Mesendoderm (in vitro differentiated cells): ENCODE data around the gene IL1RAPL1.

Experiments
- DNase-seq: peaks from one replicate; pipeline ENCODE4 v3.0.0; 2013
- H2AK5ac ChIP-seq: 2 replicates; pipeline ENCODE4 v1.6.1; 2013; ENCODE audit warnings: low read length, inconsistent platforms
- H2BK120ac ChIP-seq: 2 replicates; pipeline ENCODE4 v1.6.1; 2013; ENCODE audit warnings: low read depth, mild to moderate bottlenecking, low read length, moderate library complexity, mixed read lengths
- H2BK15ac ChIP-seq: replicated peaks from 2 replicates; pipeline ENCODE4 v1.6.1; 2013; ENCODE audit warnings: low read depth, mild to moderate bottlenecking, moderate library complexity
- H2BK5ac ChIP-seq: 2 replicates; pipeline ENCODE4 v1.6.1; 2013; ENCODE audit warnings: low read length, inconsistent platforms
- H3K18ac ChIP-seq: 2 replicates; pipeline ENCODE4 v1.6.1; 2013; ENCODE audit warnings: mild to moderate bottlenecking, low read length, mixed read lengths
- H3K23ac ChIP-seq: one replicate; pipeline ENCODE4 v1.6.1; 2013; ENCODE audit warnings: low read length
- H3K27ac ChIP-seq: 2 replicates; pipeline ENCODE4 v1.5.1; 2013; ENCODE audit warnings: low read depth, mild to moderate bottlenecking, inconsistent platforms, low read length, moderate library complexity
- H3K27me3 ChIP-seq: 2 replicates; pipeline ENCODE4 v1.6.1; 2013; ENCODE audit warnings: low read length, control low read depth, mild to moderate bottlenecking, inconsistent platforms; ENCODE audit not compliant: insufficient read depth, poor library complexity
- H3K36me3 ChIP-seq: 2 replicates; pipeline ENCODE4 v1.6.1; 2013; ENCODE audit warnings: low read length, inconsistent platforms; ENCODE audit not compliant: control insufficient read depth, insufficient read depth
- H3K4ac ChIP-seq: one replicate; pipeline ENCODE4 v1.6.1; 2013; ENCODE audit warnings: low read depth, mild to moderate bottlenecking, low read length, moderate library complexity
- H3K4me1 ChIP-seq: 2 replicates; pipeline ENCODE4 v1.6.1; 2013; ENCODE audit warnings: low read depth, low read length, inconsistent platforms; ENCODE audit not compliant: control insufficient read depth
- H3K4me2 ChIP-seq: 2 replicates; pipeline ENCODE4 v1.6.1; 2013; ENCODE audit warnings: low read length
- H3K4me3 ChIP-seq: 2 replicates; pipeline ENCODE4 v1.5.1; 2013; ENCODE audit warnings: mild to moderate bottlenecking, low read length
- H3K56ac ChIP-seq: one replicate; pipeline ENCODE4 v1.6.1; 2013; ENCODE audit warnings: low read length
- H3K79me1 ChIP-seq: 2 replicates; pipeline ENCODE4 v1.6.1; 2013; ENCODE audit warnings: low read length, inconsistent platforms
- H3K79me2 ChIP-seq: 2 replicates; pipeline ENCODE4 v1.6.1; 2013; ENCODE audit warnings: mild to moderate bottlenecking, low read length; ENCODE audit not compliant: control insufficient read depth, insufficient read depth
- H3K9ac ChIP-seq: 2 replicates; pipeline ENCODE4 v1.6.1; 2013; ENCODE audit warnings: low read length, inconsistent platforms
- H4K5ac ChIP-seq: one replicate; pipeline ENCODE4 v1.6.1; 2013; ENCODE audit warnings: low read length
- H4K8ac ChIP-seq: one replicate; pipeline ENCODE4 v1.6.1; 2013; ENCODE audit warnings: low read depth, mild to moderate bottlenecking, control low read depth, low read length, moderate library complexity
- whole genome bisulfite sequencing: extraction: QIAGEN DNeasy Blood & Tissue Kit; methylation state at CpG from one replicate; pipeline ENCODE4 v1.1.7; 2013; ENCODE audit warnings: low lambda C conversion rate, missing lambda C conversion rate; ENCODE audit not compliant: insufficient coverage; ENCODE audit errors: extremely low coverage; 5-methylcytosine and 5-hydroxymethylcytosine counted together

The IL1RAPL1 gene

GRCh38 chrX:29634516-29634915, 1047.3 kb downstream of the IL1RAPL1 start:
- Histone ChIP-seq H3K4me3 (no peak overlapping the region), H4K8ac (no peak overlapping the region), H3K4me1 (no peaks in the 10 kb centered on the region), H3K4me2 (no peak overlapping the region), H3K4ac (no peak overlapping the region), H2BK15ac (no peak overlapping the region), H2AK5ac (no peak overlapping the region), H3K23ac (no peak overlapping the region), H2BK120ac (no peak overlapping the region), H3K79me1 (no peaks in the 10 kb centered on the region), H3K27me3 (no peaks in the 10 kb centered on the region), H3K56ac (no peak overlapping the region), H2BK5ac (no peak overlapping the region), H4K5ac (no peak overlapping the region), H3K18ac (no peak overlapping the region), H3K9ac (no peak overlapping the region), H3K79me2 (no peaks in the 10 kb centered on the region), H3K27ac (no peak overlapping the region), H3K36me3 (no peaks in the 10 kb centered on the region)
- no peak for DNase-seq
- WGBS: no CpG with 5 or more reads among the region's 2 CpGs

- Histone ChIP-seq H2BK5ac (no peak overlapping the region), H3K56ac (no peak overlapping the region), H3K4me2 (no peak overlapping the region), H3K27ac (no peak overlapping the region), H3K79me1 (no peaks in the 10 kb centered on the region), H3K36me3 (no peaks in the 10 kb centered on the region), H2AK5ac (no peak overlapping the region), H4K5ac (no peak overlapping the region), H3K27me3 (no peaks in the 10 kb centered on the region), H2BK120ac (no peak overlapping the region), H3K4me1 (no peaks in the 10 kb centered on the region), H3K18ac (no peak overlapping the region), H3K9ac (no peak overlapping the region), H4K8ac (no peak overlapping the region), H2BK15ac (no peak overlapping the region), H3K23ac (no peak overlapping the region), H3K79me2 (no peaks in the 10 kb centered on the region), H3K4ac (no peak overlapping the region), H3K4me3 (no peak overlapping the region)
- DNase-seq: no peak
- no CpG with 5 or more reads among the region's 3 CpGs for WGBS
Observed at GRCh38 chrX:29636331-29636730, 1049.1 kb downstream of the IL1RAPL1 start.

GRCh38 chrX:29640106-29640505, 1052.9 kb downstream of the IL1RAPL1 start:
- Histone ChIP-seq H3K27me3 (no peaks in the 10 kb centered on the region), H2BK15ac (no peak overlapping the region)
- WGBS: no CpG with 5 or more reads among the region's 2 CpGs

GRCh38 chrX:29641461-29641860, 1054.2 kb downstream of the IL1RAPL1 start:
- Histone ChIP-seq H3K9ac (no peak overlapping the region), H3K23ac (no peak overlapping the region), H2AK5ac (no peak overlapping the region), H3K27ac (no peak overlapping the region), H2BK5ac (no peak overlapping the region), H4K5ac (no peak overlapping the region), H4K8ac (no peak overlapping the region), H3K18ac (no peak overlapping the region), H3K4me1 (no peaks in the 10 kb centered on the region), H3K27me3 (no peaks in the 10 kb centered on the region), H3K79me1 (no peaks in the 10 kb centered on the region), H3K36me3 (no peaks in the 10 kb centered on the region), H3K4me2 (no peak overlapping the region), H2BK15ac (no peak overlapping the region), H3K79me2 (no peaks in the 10 kb centered on the region), H2BK120ac (no peak overlapping the region), H3K4me3 (no peak overlapping the region), H3K56ac (no peak overlapping the region), H3K4ac (no peak overlapping the region)
- no CpG with 5 or more reads among the region's 1 CpG for WGBS
- no peak for DNase-seq

More at GRCh38 chrX:29640106-29640505, 1052.9 kb downstream of the IL1RAPL1 start:
- Histone ChIP-seq H3K4ac (no peak overlapping the region), H3K18ac (no peak overlapping the region), H2AK5ac (no peak overlapping the region), H3K27ac (no peak overlapping the region), H3K23ac (no peak overlapping the region), H3K36me3 (no peaks in the 10 kb centered on the region), H3K4me3 (no peak overlapping the region), H4K5ac (no peak overlapping the region), H3K79me2 (no peaks in the 10 kb centered on the region), H2BK120ac (no peak overlapping the region), H3K4me1 (no peaks in the 10 kb centered on the region), H3K4me2 (no peak overlapping the region), H4K8ac (no peak overlapping the region), H3K56ac (no peak overlapping the region), H2BK5ac (no peak overlapping the region), H3K79me1 (no peaks in the 10 kb centered on the region), H3K9ac (no peak overlapping the region)
- no peak for DNase-seq

- Histone ChIP-seq H2BK5ac (no peak overlapping the region), H3K27me3 (no peaks in the 10 kb centered on the region), H4K5ac (no peak overlapping the region), H3K18ac (no peak overlapping the region), H2AK5ac (no peak overlapping the region), H3K36me3 (no peaks in the 10 kb centered on the region), H2BK15ac (no peak overlapping the region), H3K23ac (no peak overlapping the region), H4K8ac (no peak overlapping the region), H3K56ac (no peak overlapping the region), H3K4me2 (no peak overlapping the region), H3K79me2 (no peaks in the 10 kb centered on the region), H2BK120ac (no peak overlapping the region), H3K4ac (no peak overlapping the region), H3K4me3 (no peak overlapping the region), H3K27ac (no peak overlapping the region), H3K4me1 (no peaks in the 10 kb centered on the region), H3K79me1 (no peaks in the 10 kb centered on the region), H3K9ac (no peak overlapping the region)
- no CpG with 5 or more reads among the region's 2 CpGs for WGBS
- no peak for DNase-seq
Observed at GRCh38 chrX:29643181-29643580, 1055.9 kb downstream of the IL1RAPL1 start.

- Histone ChIP-seq H3K56ac (no peak overlapping the region), H3K79me1 (no peaks in the 10 kb centered on the region), H3K4me3 (no peak overlapping the region), H3K27ac (no peak overlapping the region), H3K27me3 (no peaks in the 10 kb centered on the region), H3K23ac (no peak overlapping the region), H3K4me2 (no peak overlapping the region), H3K4ac (no peak overlapping the region), H2BK15ac (no peak overlapping the region), H3K36me3 (no peaks in the 10 kb centered on the region), H2BK120ac (no peak overlapping the region), H2BK5ac (no peak overlapping the region), H3K9ac (no peak overlapping the region), H3K18ac (no peak overlapping the region), H4K8ac (no peak overlapping the region), H3K79me2 (no peaks in the 10 kb centered on the region), H3K4me1 (no peaks in the 10 kb centered on the region), H2AK5ac (no peak overlapping the region), H4K5ac (no peak overlapping the region)
- no CpG with 5 or more reads among the region's 1 CpG for WGBS
- no peak for DNase-seq
Observed at GRCh38 chrX:29648161-29648560, 1060.9 kb downstream of the IL1RAPL1 start.
